HG02678 (cell line): ENCODE results near the gene PRRC1.

Experiments used
- ATAC-seq: cut with Tn5 transposase; IDR thresholded peaks from one replicate; pipeline ENCODE4 v1.9.1; 2021; ENCODE audit warnings: mild to moderate bottlenecking, moderate library complexity; ENCODE audit not compliant: unreplicated experiment

PRRC1 gene

GRCh38 chr5:127517480-127518318, at the start of gene PRRC1:
TSS of gene PRRC1 (plus strand) at chr5:127517640. CDS start at chr5:127523480, 5,840 bp downstream.
- peak; percentile 91 for ATAC-seq

GRCh38 chr5:127471211-127471610, 46.2 kb upstream of the PRRC1 start:
- no peak for ATAC-seq

- no peak for ATAC-seq
Measured at GRCh38 chr5:127472700-127473099, 44.7 kb upstream of the PRRC1 start.

- ATAC-seq, result no peak
Measured at GRCh38 chr5:127486471-127486870, 31.0 kb upstream of the PRRC1 start.

GRCh38 chr5:127492854-127493738, 24.3 kb upstream of the PRRC1 start:
- ATAC-seq, result peak; percentile 78

GRCh38 chr5:127498548-127498947, 18.9 kb upstream of the PRRC1 start:
- ATAC-seq, result no peak

GRCh38 chr5:127505905-127506304, 11.5 kb upstream of the PRRC1 start:
- ATAC-seq, result no peak

GRCh38 chr5:127506616-127507015, 10.8 kb upstream of the PRRC1 start:
- ATAC-seq, result no peak

- no peak for ATAC-seq
Measured at GRCh38 chr5:127508644-127509373, 8.6 kb upstream of the PRRC1 start.

- ATAC-seq, result no peak
Measured at GRCh38 chr5:127513408-127513970, 4.0 kb upstream of the PRRC1 start.

GRCh38 chr5:127514816-127515215, 2.6 kb upstream of the PRRC1 start:
- ATAC-seq, result no peak

GRCh38 chr5:127515693-127516440, 1.6 kb upstream of the PRRC1 start:
- ATAC-seq, result no peak

GRCh38 chr5:127517110-127517479, 345 bp upstream of the PRRC1 start:
- ATAC-seq, result peak; percentile 30

GRCh38 chr5:127518319-127518621, 830 bp downstream of the PRRC1 start:
- peak; percentile 28 for ATAC-seq

GRCh38 chr5:127519527-127519926, 2.1 kb downstream of the PRRC1 start:
- ATAC-seq, result no peak

- ATAC-seq, result no peak
Measured at GRCh38 chr5:127521138-127521770, 3.8 kb downstream of the PRRC1 start.

- ATAC-seq, result no peak
Measured at GRCh38 chr5:127525181-127525580, 7.7 kb downstream of the PRRC1 start.

GRCh38 chr5:127529904-127530682, 12.7 kb downstream of the PRRC1 start:
- no peak for ATAC-seq

- no peak for ATAC-seq
Measured at GRCh38 chr5:127536687-127537086, 19.2 kb downstream of the PRRC1 start.
